HL-60 (cell line): ENCODE results near the gene GALNT9.

Source experiments
- DNase-seq, 2 experiments: peaks; one replicate each; pipeline ENCODE4 v3.0.0-alpha.2; 2010 to 2020; ENCODE audit warnings: low read depth in 1 of 2, low spot score in 1 of 2
- H3K27ac ChIP-seq: fragments of 250-450 bp; sonication (Bioruptor Pico); replicated peaks from 2 replicates; pipeline ENCODE4 v1.5.1; 2020; ENCODE audit warnings: mild to moderate bottlenecking, moderate library complexity
- H3K27me3 ChIP-seq: fragments of 250-450 bp; sonication (Bioruptor Pico); 2 replicates; pipeline ENCODE4 v1.5.1; 2021; ENCODE audit warnings: mild to moderate bottlenecking, moderate library complexity; ENCODE audit not compliant: insufficient read depth, poor library complexity, severe bottlenecking
- H3K4me3 ChIP-seq: replicated peaks from 2 replicates; pipeline ENCODE4 v1.5.1; 2011; ENCODE audit warnings: mild to moderate bottlenecking, control low read depth, low read length; ENCODE audit not compliant: insufficient read depth
- CTCF ChIP-seq: IDR thresholded peaks from one replicate; pipeline ENCODE4 v1.5.1; 2011; ENCODE audit warnings: low read length, control low read depth, inconsistent platforms; ENCODE audit not compliant: insufficient read depth
- GABPA ChIP-seq: IDR thresholded peaks from 2 replicates; pipeline ENCODE4 v1.6.1; 2012; ENCODE audit warnings: low read depth
- POLR2AphosphoS5 ChIP-seq: IDR thresholded peaks from 2 replicates; pipeline ENCODE4 v1.6.1; 2012; ENCODE audit warnings: low read depth
- REST ChIP-seq: IDR thresholded peaks from 2 replicates; pipeline ENCODE4 v1.6.1; 2012; ENCODE audit warnings: low read depth; ENCODE audit not compliant: insufficient replicate concordance
- SPI1 ChIP-seq: IDR thresholded peaks from 2 replicates; pipeline ENCODE4 v1.6.1; 2012; ENCODE audit warnings: low read depth, mild to moderate bottlenecking, borderline replicate concordance

Gene GALNT9

GRCh38 chr12:132187646-132188450 is 141.5 kb downstream of the GALNT9 start:
- peaks cover 27% of the 10 kb centered on the region for H3K27me3 ChIP-seq
- DNase-seq = no peak
- TF ChIP-seq POLR2AphosphoS5 = no peak
- no peak for TF ChIP-seq CTCF
- TF ChIP-seq SPI1 = no peak
- TF ChIP-seq GABPA = no peak
- no peak overlapping the region for H3K27ac ChIP-seq
- no peak overlapping the region for H3K4me3 ChIP-seq

- Histone ChIP-seq H3K27ac (no peak overlapping the region), H3K4me3 (no peak overlapping the region), H3K27me3 (peaks cover 27% of the 10 kb centered on the region)
- no peak for TF ChIP-seq CTCF
- TF ChIP-seq REST = no peak
- TF ChIP-seq GABPA = no peak
- no peak for TF ChIP-seq POLR2AphosphoS5
- TF ChIP-seq SPI1 = no peak
- DNase-seq = no peak
Measured at GRCh38 chr12:132186857-132187620, 142.3 kb downstream of the GALNT9 start.

GRCh38 chr12:132186208-132186856 is 143.1 kb downstream of the GALNT9 start:
- Histone ChIP-seq H3K4me3 (no peak overlapping the region), H3K27ac (no peak overlapping the region), H3K27me3 (peaks cover 27% of the 10 kb centered on the region)
- no peak for DNase-seq
- TF ChIP-seq GABPA (no peak), CTCF (no peak)

- Histone ChIP-seq H3K4me3 (no peak overlapping the region), H3K27me3 (peaks cover 27% of the 10 kb centered on the region), H3K27ac (no peak overlapping the region)
- DNase-seq = no peak
- TF ChIP-seq SPI1 (no peak), REST (no peak), GABPA (no peak), POLR2AphosphoS5 (no peak), CTCF (no peak)
Measured at GRCh38 chr12:132185705-132186104, 143.7 kb downstream of the GALNT9 start.
